K562 (cell line): Measurements from ENCODE around the gene REM2. TPM values are rescaled to one million over a fixed set of nuclear protein-coding genes. Genes with fewer than 3 reads are reported as not detected.

ENCODE experiments used
- CTBP1 ChIP-seq: fragments of 450-650 bp; IDR thresholded peaks from 2 replicates; pipeline ENCODE4 v1.6.1; 2016; ENCODE audit warnings: borderline replicate concordance
- FOSL1 ChIP-seq: fragments of 200-800 bp; sonication (Bioruptor generic); conservative IDR thresholded peaks from 2 replicates; pipeline ENCODE4 v1.6.1; 2016; ENCODE audit warnings: missing genetic modification characterization, missing compliant biosample characterization
- HSF4 ChIP-seq: fragments of 250-450 bp; sonication (Bioruptor Pico); IDR thresholded peaks from 2 replicates; pipeline ENCODE4 v2.1.2; 2022; ENCODE audit warnings: mild to moderate bottlenecking, moderate library complexity, borderline replicate concordance
- L3MBTL2 ChIP-seq: fragments of 450-650 bp; IDR thresholded peaks from 2 replicates; pipeline ENCODE4 v1.6.1; 2016; ENCODE audit warnings: mild to moderate bottlenecking, moderate library complexity
- MXI1 ChIP-seq: IDR thresholded peaks from 2 replicates; pipeline ENCODE4 v1.6.1; 2011; ENCODE audit warnings: low read depth, mild to moderate bottlenecking, improper control_type of control experiment, low read length
- NCOR1 ChIP-seq: fragments of 450-650 bp; IDR thresholded peaks from 2 replicates; pipeline ENCODE4 v1.6.1; 2016; ENCODE audit warnings: mild to moderate bottlenecking, moderate library complexity
- NR2C2 ChIP-seq, 2 experiments: fragments of 200-800 bp in 1 of 2; sonication (Bioruptor generic) in 1 of 2; sonication (generic) in 1 of 2; formaldehyde crosslinking in 1 of 2; IDR thresholded peaks; 2 replicates each; pipeline versions ENCODE4 v1.6.1 to v1.8.0; 2016 to 2022; ENCODE audit warnings: mild to moderate bottlenecking in 1 of 2, missing compliant biosample characterization in 1 of 2, missing genetic modification characterization in 1 of 2, missing genetic modification reagents in 1 of 2
- NR4A1 ChIP-seq, 2 experiments: fragments of 250-450 bp in 1 of 2; fragments of 450-650 bp in 1 of 2; sonication (Bioruptor Pico) in 1 of 2; IDR thresholded peaks; 2 replicates each; pipeline versions ENCODE4 v1.4.0 to v1.6.1; 2016 to 2020; ENCODE audit warnings: mild to moderate bottlenecking in 2 of 2, missing compliant biosample characterization in 1 of 2, missing genetic modification characterization in 1 of 2, moderate library complexity in 1 of 2
- PHF20 ChIP-seq: fragments of 450-650 bp; IDR thresholded peaks from 2 replicates; pipeline ENCODE4 v1.6.1; 2018; ENCODE audit not compliant: partially characterized antibody
- POLR2H ChIP-seq: IDR thresholded peaks from 2 replicates; pipeline ENCODE4 v1.6.1; 2016; ENCODE audit warnings: missing genetic modification characterization, low read depth, mild to moderate bottlenecking, control low read depth, missing compliant biosample characterization, moderate library complexity
- RCOR1 ChIP-seq, 2 experiments: IDR thresholded peaks; 2 replicates each; pipeline ENCODE4 v1.6.1; 2012; ENCODE audit warnings: low read depth in 2 of 2, low read length in 2 of 2, borderline replicate concordance in 1 of 2, improper control_type of control experiment in 1 of 2
- RFX1 ChIP-seq: fragments of 450-650 bp; IDR thresholded peaks from 2 replicates; pipeline ENCODE4 v1.6.1; 2016; ENCODE audit warnings: mild to moderate bottlenecking, moderate library complexity
- SMAD4 ChIP-seq: fragments of 250-450 bp; sonication (Bioruptor Pico); conservative IDR thresholded peaks from 2 replicates; pipeline ENCODE4 v1.8.0; 2021; ENCODE audit warnings: inconsistent platforms, mild to moderate bottlenecking, moderate library complexity
- ZNF143 ChIP-seq: sonication (generic); formaldehyde crosslinking; IDR thresholded peaks from 2 replicates; pipeline ENCODE4 v1.9.0; 2022; ENCODE audit warnings: mild to moderate bottlenecking, missing genetic modification reagents
- ZNF324 ChIP-seq: fragments of 250-450 bp; sonication (Bioruptor Pico); IDR thresholded peaks from 2 replicates; pipeline ENCODE4 v1.4.0; 2020; ENCODE audit warnings: mild to moderate bottlenecking
- polyA plus RNA-seq, 8 experiments: library from polyadenylated mRNA; depleted of rRNA in 4 of 8; stranded (reverse) in 5 of 8; unstranded in 3 of 8; fragments of >200 nt; fragmentation: Nextera tagmentation in 2 of 8; fragmentation: Illumina TruSeq in 1 of 8; extraction: Ambion mirVana in 2 of 8; extraction: Trizol in 1 of 8; gene quantifications; 2 replicates each; pipeline versions ENCODE4 v1.2.1 to v1.2.3, GENCODE V29; 2011 to 2014; ENCODE audit warnings: inconsistent platforms in 1 of 8, missing spikeins in 1 of 8
- total RNA-seq, 7 experiments: library from RNA; depleted of rRNA in 6 of 7; stranded (reverse); fragments of >200 nt in 6 of 7; fragmentation: Illumina TruSeq in 2 of 7; extraction: Trizol in 2 of 7; gene quantifications; 2 replicates each; pipeline versions ENCODE4 v1.2.1 to v1.2.3, GENCODE V29; 2011 to 2021; ENCODE audit warnings: low replicate concordance in 1 of 7
- TF ChIP-seq, protein P1 (sequence below): sonication (generic); formaldehyde crosslinking; IDR thresholded peaks from 2 replicates; pipeline ENCODE4 v1.8.0; 2022; ENCODE audit warnings: mild to moderate bottlenecking, missing genetic modification reagents
- TF ChIP-seq, protein P2 (sequence below), 2 experiments: fragments of 450-650 bp; conservative IDR thresholded peaks; 2 replicates each; pipeline ENCODE4 v1.6.1; 2017; ENCODE audit warnings: mild to moderate bottlenecking in 2 of 2, moderate library complexity in 2 of 2
- TF ChIP-seq, protein P3 (sequence below), 2 experiments: fragments of 200-800 bp in 1 of 2; sonication (Bioruptor generic) in 1 of 2; sonication (generic) in 1 of 2; formaldehyde crosslinking in 1 of 2; IDR thresholded peaks in 1 of 2; conservative IDR thresholded peaks in 1 of 2; 2 replicates each; pipeline versions ENCODE4 v1.5.0 to v1.6.1; 2016 to 2020; ENCODE audit warnings: missing compliant biosample characterization in 1 of 2, missing genetic modification characterization in 1 of 2, missing genetic modification reagents in 1 of 2
- TF ChIP-seq, protein P4 (sequence below): fragments of 450-650 bp; formaldehyde crosslinking; IDR thresholded peaks from 2 replicates; pipeline ENCODE4 v1.4.0; 2020; ENCODE audit warnings: mild to moderate bottlenecking, moderate library complexity

The REM2 gene
- total and polyA plus RNA-seq, 9 of the 15 experiments (the other 6 are each of a cell fraction or from before 2014, with no cell fraction given), result 0.18 to 1.0 (median 0.38) TPM

DNA sequence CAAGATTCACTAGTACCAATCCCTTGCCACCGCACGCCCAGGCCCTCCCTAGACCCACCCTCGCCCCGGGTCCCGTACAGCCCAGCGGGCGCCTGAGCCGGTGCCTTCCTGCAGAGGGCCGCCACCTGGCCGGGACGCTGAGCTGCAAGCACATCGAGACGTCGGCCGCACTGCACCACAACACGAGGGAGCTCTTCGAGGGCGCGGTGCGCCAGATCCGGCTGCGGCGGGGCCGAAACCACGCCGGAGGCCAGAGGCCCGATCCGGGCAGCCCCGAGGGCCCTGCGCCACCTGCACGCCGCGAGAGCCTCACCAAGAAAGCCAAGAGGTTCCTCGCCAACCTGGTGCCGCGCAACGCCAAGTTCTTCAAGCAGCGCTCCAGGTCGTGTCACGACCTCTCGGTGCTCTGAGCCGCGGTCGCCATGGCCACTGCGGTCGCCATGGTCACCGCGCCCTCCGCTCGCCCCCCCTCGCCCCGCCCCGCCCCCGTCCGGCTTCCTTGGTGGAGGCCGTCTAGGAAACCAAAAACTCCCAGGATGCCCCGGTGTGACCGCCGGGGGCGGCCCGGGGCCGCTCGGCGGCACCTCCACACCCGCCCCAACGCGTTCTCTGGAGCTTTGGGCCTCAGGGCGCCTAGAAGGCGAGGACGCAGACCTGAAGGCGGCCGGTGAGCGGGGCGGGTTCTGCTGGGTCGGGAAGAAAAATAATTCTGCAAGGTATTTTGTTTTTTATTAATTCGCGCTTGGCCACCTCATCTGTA is 3.7 kb downstream of the REM2 start (continued):
- TF ChIP-seq, protein P1, sequence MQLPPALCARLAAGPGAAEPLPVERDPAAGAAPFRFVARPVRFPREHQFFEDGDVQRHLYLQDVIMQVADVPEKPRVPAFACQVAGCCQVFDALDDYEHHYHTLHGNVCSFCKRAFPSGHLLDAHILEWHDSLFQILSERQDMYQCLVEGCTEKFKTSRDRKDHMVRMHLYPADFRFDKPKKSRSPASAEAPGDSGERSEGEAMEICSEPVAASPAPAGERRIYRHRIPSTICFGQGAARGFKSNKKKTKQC (CRISPR knock-in tag), result peak; percentile 83; the same call in 1 of the 2 replicates
- peak; percentile 97 for TF ChIP-seq RFX1
- 0 out of 2 replicates have a peak, but pooled peaks have one; percentile 38 for TF ChIP-seq HSF4 (CRISPR knock-in tag)
- TF ChIP-seq L3MBTL2, result peak; percentile 99
- TF ChIP-seq POLR2H (tag), result peak; percentile 65; the same call in 1 of the 2 replicates
- peak; percentile 52; the same call in 1 of the 2 replicates for TF ChIP-seq CTBP1
- 0 out of 2 replicates have a peak, but pooled peaks have one; percentile 15 for TF ChIP-seq NCOR1
- TF ChIP-seq, protein P2, sequence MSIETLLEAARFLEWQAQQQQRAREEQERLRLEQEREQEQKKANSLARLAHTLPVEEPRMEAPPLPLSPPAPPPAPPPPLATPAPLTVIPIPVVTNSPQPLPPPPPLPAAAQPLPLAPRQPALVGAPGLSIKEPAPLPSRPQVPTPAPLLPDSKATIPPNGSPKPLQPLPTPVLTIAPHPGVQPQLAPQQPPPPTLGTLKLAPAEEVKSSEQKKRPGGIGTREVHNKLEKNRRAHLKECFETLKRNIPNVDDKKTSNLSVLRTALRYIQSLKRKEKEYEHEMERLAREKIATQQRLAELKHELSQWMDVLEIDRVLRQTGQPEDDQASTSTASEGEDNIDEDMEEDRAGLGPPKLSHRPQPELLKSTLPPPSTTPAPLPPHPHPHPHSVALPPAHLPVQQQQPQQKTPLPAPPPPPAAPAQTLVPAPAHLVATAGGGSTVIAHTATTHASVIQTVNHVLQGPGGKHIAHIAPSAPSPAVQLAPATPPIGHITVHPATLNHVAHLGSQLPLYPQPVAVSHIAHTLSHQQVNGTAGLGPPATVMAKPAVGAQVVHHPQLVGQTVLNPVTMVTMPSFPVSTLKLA (conservative IDR thresholded peaks at IDR 0.05), result peak; percentile 45 to 64; a peak in 3 of 4 replicates
- TF ChIP-seq ZNF143, result peak; percentile 56
- 0 out of 2 replicates have a peak, but pooled peaks have one; percentile 59 for TF ChIP-seq SMAD4 (CRISPR knock-in tag)
- 0 out of 2 replicates have a peak, but pooled peaks have one; percentile 45 for TF ChIP-seq FOSL1 (tag)
- no peak for TF ChIP-seq ZNF324 (CRISPR knock-in tag)
- TF ChIP-seq, protein P3, sequence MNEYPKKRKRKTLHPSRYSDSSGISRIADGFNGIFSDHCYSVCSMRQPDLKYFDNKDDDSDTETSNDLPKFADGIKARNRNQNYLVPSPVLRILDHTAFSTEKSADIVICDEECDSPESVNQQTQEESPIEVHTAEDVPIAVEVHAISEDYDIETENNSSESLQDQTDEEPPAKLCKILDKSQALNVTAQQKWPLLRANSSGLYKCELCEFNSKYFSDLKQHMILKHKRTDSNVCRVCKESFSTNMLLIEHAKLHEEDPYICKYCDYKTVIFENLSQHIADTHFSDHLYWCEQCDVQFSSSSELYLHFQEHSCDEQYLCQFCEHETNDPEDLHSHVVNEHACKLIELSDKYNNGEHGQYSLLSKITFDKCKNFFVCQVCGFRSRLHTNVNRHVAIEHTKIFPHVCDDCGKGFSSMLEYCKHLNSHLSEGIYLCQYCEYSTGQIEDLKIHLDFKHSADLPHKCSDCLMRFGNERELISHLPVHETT (CRISPR knock-in tag; conservative IDR thresholded peaks at IDR 0.05 in 1 of 2, IDR thresholded peaks at IDR 0.05 in 1 of 2), result peak in 1 of 2 experiments; percentile 55; a peak in 1 of 4 replicates
- TF ChIP-seq MXI1, result peak; percentile 98
- 0 out of 2 replicates have a peak, but pooled peaks have one; percentile 65 for TF ChIP-seq NR2C2 (CRISPR knock-in tag; IDR thresholded peaks at IDR 0.05)
- peak; percentile 91 for TF ChIP-seq NR2C2 (tag; IDR thresholded peaks at IDR 0.05)
- 0 out of 2 replicates have a peak, but pooled peaks have one; percentile 61 for TF ChIP-seq NR4A1 (CRISPR knock-in tag; IDR thresholded peaks at IDR 0.05)
- TF ChIP-seq NR4A1 (tag; IDR thresholded peaks at IDR 0.05), result no peak
- TF ChIP-seq PHF20, result peak; percentile 39
- TF ChIP-seq, protein P4, sequence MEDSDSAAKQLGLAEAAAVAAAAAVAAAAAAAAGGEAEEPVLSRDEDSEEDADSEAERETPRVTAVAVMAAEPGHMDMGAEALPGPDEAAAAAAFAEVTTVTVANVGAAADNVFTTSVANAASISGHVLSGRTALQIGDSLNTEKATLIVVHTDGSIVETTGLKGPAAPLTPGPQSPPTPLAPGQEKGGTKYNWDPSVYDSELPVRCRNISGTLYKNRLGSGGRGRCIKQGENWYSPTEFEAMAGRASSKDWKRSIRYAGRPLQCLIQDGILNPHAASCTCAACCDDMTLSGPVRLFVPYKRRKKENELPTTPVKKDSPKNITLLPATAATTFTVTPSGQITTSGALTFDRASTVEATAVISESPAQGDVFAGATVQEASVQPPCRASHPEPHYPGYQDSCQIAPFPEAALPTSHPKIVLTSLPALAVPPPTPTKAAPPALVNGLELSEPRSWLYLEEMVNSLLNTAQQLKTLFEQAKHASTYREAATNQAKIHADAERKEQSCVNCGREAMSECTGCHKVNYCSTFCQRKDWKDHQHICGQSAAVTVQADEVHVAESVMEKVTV (CRISPR knock-in tag), result peak; percentile 20; the same call in 1 of the 2 replicates
- peak in 1 of 2 experiments; percentile 13; a peak in 1 of 4 replicates for TF ChIP-seq RCOR1 (IDR thresholded peaks at IDR 0.05; ENCODE audit: borderline replicate concordance in 1 of 2, low read depth in 2 of 2, low read length in 2 of 2)
